AG09309 (cell line): Measurements from ENCODE around the gene HMGA1.

ENCODE experiments used
- DNase-seq: peaks from one replicate; pipeline ENCODE4 v3.0.0-alpha.2; 2010; ENCODE audit warnings: low read depth
- H3K4me3 ChIP-seq: 2 replicates; pipeline ENCODE4 v1.5.1; 2011; ENCODE audit warnings: mild to moderate bottlenecking, low read depth, low read length, moderate library complexity; ENCODE audit not compliant: control insufficient read depth
- CTCF ChIP-seq: IDR thresholded peaks from 2 replicates; pipeline ENCODE4 v1.5.1; 2011; ENCODE audit warnings: mild to moderate bottlenecking, low read depth, low read length, inconsistent platforms; ENCODE audit not compliant: insufficient read depth, control insufficient read depth; ENCODE audit errors: missing control alignments

Gene HMGA1

GRCh38 chr6:34196833-34197195 lies 39.9 kb upstream of the HMGA1 start:
- no peak for DNase-seq
- peak overlapping the region; percentile 50 for H3K4me3 ChIP-seq

GRCh38 chr6:34200340-34200971 lies 36.2 kb upstream of the HMGA1 start:
- DNase-seq: no peak
- no peak overlapping the region for H3K4me3 ChIP-seq
- TF ChIP-seq CTCF: no peak

More at GRCh38 chr6:34196833-34197195, 39.9 kb upstream of the HMGA1 start:
- TF ChIP-seq CTCF: no peak

GRCh38 chr6:34201455-34202107 lies 35.1 kb upstream of the HMGA1 start:
- no peak for TF ChIP-seq CTCF
- DNase-seq: no peak
- H3K4me3 ChIP-seq: no peak overlapping the region

- no peak for DNase-seq
- TF ChIP-seq CTCF: no peak
- no peak overlapping the region for H3K4me3 ChIP-seq
These were observed 34.1 kb upstream of the HMGA1 start for GRCh38 chr6:34202329-34203201.

GRCh38 chr6:34204693-34205092 lies 32.0 kb upstream of the HMGA1 start:
- no peak for DNase-seq
- H3K4me3 ChIP-seq: no peak overlapping the region
- no peak for TF ChIP-seq CTCF

- TF ChIP-seq CTCF: no peak
- H3K4me3 ChIP-seq: no peak overlapping the region
- DNase-seq: no peak
These were observed 31.2 kb upstream of the HMGA1 start for GRCh38 chr6:34205466-34205865.
